B cell (primary cell): ENCODE measurements around the gene EHD2. TPM values are rescaled to one million over a fixed set of nuclear protein-coding genes. Genes with fewer than 3 reads are reported as not detected.

Experiments
- ATAC-seq: fragments of 200-7000 bp; cut with Tn5 transposase; one replicate; pipeline ENCODE4 v1.10.0; 2021; ENCODE audit warnings: low read depth, mild to moderate bottlenecking, moderate number of reproducible peaks, moderate library complexity
- CTCF ChIA-PET: fragments of 350-600 bp; sonication (Branson Sonifier 250); formaldehyde crosslinking; loops from one replicate; lab custom pipeline; 2021; ENCODE audit warnings: antibody characterized with exemption, inconsistent platforms; lab: Charles Lee
- POLR2A ChIA-PET: fragments of 350-600 bp; sonication (Branson Sonifier 250); formaldehyde crosslinking; loops from one replicate; lab custom pipeline; 2021; ENCODE audit warnings: antibody characterized with exemption; lab: Charles Lee
- DNase-seq: peaks from one replicate; pipeline ENCODE4 v3.0.0; 2013
- H2AFZ ChIP-seq: 2 replicates; pipeline ENCODE4 v1.6.1; 2012; ENCODE audit warnings: mild to moderate bottlenecking, low read depth, low read length; ENCODE audit not compliant: insufficient read depth, poor library complexity, severe bottlenecking
- H3K27ac ChIP-seq, 2 donors: 1 replicate in 1 of 2; 2 replicates in 1 of 2; pipeline ENCODE4 v1.5.1; 2012 to 2013; ENCODE audit warnings: low read length in 2 of 2, mild to moderate bottlenecking in 2 of 2, moderate library complexity in 1 of 2
- H3K27me3 ChIP-seq, 4 experiments: fragments of 200-600 bp in 1 of 4; sonication (generic) in 1 of 4; replicated peaks in 1 of 4; 1 replicate in 2 of 4; 2 replicates in 2 of 4; pipeline versions ENCODE4 v1.6.1 to v1.7.0; 2013 to 2016; ENCODE audit warnings: low read length in 3 of 4, mild to moderate bottlenecking in 2 of 4, mixed read lengths in 1 of 4, moderate library complexity in 1 of 4; ENCODE audit not compliant: insufficient read depth in 4 of 4, control insufficient read depth in 3 of 4; ENCODE audit errors: control extremely low read depth in 1 of 4
- H3K36me3 ChIP-seq, 2 experiments: replicated peaks in 1 of 2; 1 replicate in 1 of 2; 2 replicates in 1 of 2; pipeline versions ENCODE4 v1.6.1 to v1.7.1; 2013; ENCODE audit warnings: low read length in 1 of 2; ENCODE audit not compliant: insufficient read depth in 2 of 2, control insufficient read depth in 1 of 2; ENCODE audit errors: control extremely low read depth in 1 of 2, extremely low read depth in 1 of 2
- H3K4me1 ChIP-seq, 2 donors: fragments of 200-600 bp in 1 of 2; sonication (generic) in 1 of 2; 1 replicate in 1 of 2; 2 replicates in 1 of 2; pipeline versions ENCODE4 v1.5.1 to v1.6.1; 2013 to 2017; ENCODE audit warnings: low read length in 2 of 2; ENCODE audit not compliant: control insufficient read depth in 2 of 2, insufficient read depth in 2 of 2
- H3K4me2 ChIP-seq: replicated peaks from 2 replicates; pipeline ENCODE3; 2012; ENCODE audit warnings: mild to moderate bottlenecking, low read depth, low read length; ENCODE audit not compliant: poor library complexity, severe bottlenecking
- H3K4me3 ChIP-seq, 5 experiments: fragments of 200-600 bp in 1 of 5; sonication (generic) in 1 of 5; 1 replicate in 3 of 5; 2 replicates in 2 of 5; pipeline versions ENCODE4 v1.5.1 to v1.7.0; 2011 to 2016; ENCODE audit warnings: low read length in 4 of 5, mild to moderate bottlenecking in 4 of 5, low read depth in 2 of 5, control low read depth in 1 of 5, moderate library complexity in 1 of 5; ENCODE audit not compliant: insufficient read depth in 1 of 5; ENCODE audit errors: control extremely low read depth in 1 of 5, extremely low read depth in 1 of 5
- H3K79me2 ChIP-seq: fragments of 200-600 bp; sonication (generic); one replicate; pipeline ENCODE4 v1.6.0; 2016; ENCODE audit warnings: low read length; ENCODE audit not compliant: control insufficient read depth, insufficient read depth
- H3K9ac ChIP-seq: fragments of 200-600 bp; sonication (generic); 2 replicates; pipeline ENCODE4 v1.6.1; 2017; ENCODE audit warnings: mild to moderate bottlenecking, low read length, moderate library complexity
- H3K9me3 ChIP-seq, 3 donors: one replicate each; pipeline versions ENCODE4 v1.6.1 to v1.7.1; 2013; ENCODE audit warnings: low read length in 2 of 3; ENCODE audit not compliant: control insufficient read depth in 2 of 3, insufficient read depth in 1 of 3; ENCODE audit errors: control extremely low read depth in 1 of 3
- H4K20me1 ChIP-seq: 2 replicates; pipeline ENCODE4 v1.6.0; 2012; ENCODE audit warnings: mild to moderate bottlenecking, low read length; ENCODE audit not compliant: insufficient read depth, control insufficient read depth, poor library complexity, severe bottlenecking
- H3K27ac Mint-ChIP-seq: one replicate; pipeline ENCODE4 v1.8.0; 2021; ENCODE audit warnings: mixed read lengths
- H3K27me3 Mint-ChIP-seq: one replicate; pipeline ENCODE4 v1.8.0; 2021; ENCODE audit warnings: mixed read lengths
- H3K4me1 Mint-ChIP-seq: one replicate; pipeline ENCODE4 v1.8.0; 2021; ENCODE audit warnings: mixed read lengths
- H3K4me3 Mint-ChIP-seq: one replicate; pipeline ENCODE4 v1.8.0; 2021; ENCODE audit warnings: mixed read lengths
- H3K9me3 Mint-ChIP-seq: one replicate; pipeline ENCODE4 v1.8.0; 2022; ENCODE audit warnings: mixed read lengths; ENCODE audit not compliant: insufficient read depth
- CTCF ChIP-seq: fragments of 200-600 bp; IDR thresholded peaks from one replicate; pipeline ENCODE4 v1.8.0; 2022; ENCODE audit warnings: antibody characterized with exemption, mild to moderate bottlenecking
- EZH2 ChIP-seq: IDR thresholded peaks from 2 replicates; pipeline ENCODE4 v1.6.1; 2012; ENCODE audit warnings: borderline replicate concordance, low read depth, mild to moderate bottlenecking, moderate library complexity, low read length; ENCODE audit not compliant: insufficient read depth, poor library complexity, severe bottlenecking
- WGBS: methylation state at CpG from one replicate; pipeline ENCODE4 v1.1.5; 2013; ENCODE audit warnings: missing lambda C conversion rate; ENCODE audit not compliant: insufficient coverage; 5-methylcytosine and 5-hydroxymethylcytosine counted together
- intact Hi-C: fragments of 100-400 bp; cut with micrococcal nuclease; formaldehyde crosslinking; loops from one replicate; pipeline ENCODE4 v1.10.0; 2022
- polyA plus RNA-seq: library from polyadenylated mRNA; depleted of rRNA; stranded (reverse); fragments of >200 nt; gene quantifications from 2 replicates; pipeline ENCODE4 v1.2.3, GENCODE V29; 2012
- total RNA-seq, 2 donors: library from RNA; stranded (reverse); fragments of 120-200 nt in 1 of 2; gene quantifications; 1 replicate in 1 of 2; 2 replicates in 1 of 2; pipeline versions ENCODE4 v1.2.3 to v1.2.4, GENCODE V29; 2013 to 2022

The EHD2 gene
- total and polyA plus RNA-seq, 2 donors (not counting 1 experiment from before 2014, with no cell fraction given), result not detected

GRCh38 chr19:47698631-47699359 is 14.4 kb upstream of the EHD2 start:
- no peak overlapping the region for H3K27ac ChIP-seq
- no peaks in the 10 kb centered on the region for H3K4me1 ChIP-seq
- no peaks in the 10 kb centered on the region for H3K27me3 ChIP-seq
- DNase-seq, result no peak
- ChIA-PET POLR2A (no interaction called here), CTCF (interaction anchor here (0.5 to 6.2 kb wide), 13 partner anchors 8 to 413 kb away, joined by 3 to 106 read pairs (median 3); partner anchors contain the start of genes EHD2 and NAPA)
- H3K9ac ChIP-seq, result no peak overlapping the region
- ATAC-seq, result no peak
- Mint-ChIP-seq H3K9me3 (no peaks in the 10 kb centered on the region), H3K27ac (no peak overlapping the region), H3K4me1 (no peaks in the 10 kb centered on the region), H3K27me3 (no peaks in the 10 kb centered on the region), H3K4me3 (no peak overlapping the region)
- intact Hi-C loops, result loop anchor here (1.0 to 5.0 kb wide), 3 partner anchors 44 to 402 kb away; partner anchors contain the start of gene NAPA
- no peak overlapping the region for H3K4me3 ChIP-seq
- no peaks in the 10 kb centered on the region for H3K9me3 ChIP-seq
- TF ChIP-seq EZH2, result no peak
- no peak for TF ChIP-seq CTCF
- 95% methylated on average over 32 of the region's 46 CpGs for WGBS
- peaks cover 0 to 32% of the 10 kb centered on the region in 2 experiments for H3K36me3 ChIP-seq
- H2AFZ ChIP-seq, result no peak overlapping the region
- peaks cover 27% of the 10 kb centered on the region for H4K20me1 ChIP-seq
- H3K4me2 ChIP-seq, result no peak overlapping the region
- no peaks in the 10 kb centered on the region for H3K79me2 ChIP-seq

- Histone ChIP-seq H3K4me2 (no peak overlapping the region), H3K79me2 (no peaks in the 10 kb centered on the region), H3K27me3 (no peaks in the 10 kb centered on the region), H3K4me1 (no peaks in the 10 kb centered on the region), H3K9me3 (no peaks in the 10 kb centered on the region), H3K9ac (no peak overlapping the region), H3K36me3 (peaks cover 0 to 32% of the 10 kb centered on the region in 2 experiments), H2AFZ (no peak overlapping the region), H4K20me1 (peaks cover 27% of the 10 kb centered on the region), H3K27ac (no peak overlapping the region), H3K4me3 (no peak overlapping the region)
- CTCF ChIA-PET, result interaction anchor here (0.5 to 6.2 kb wide), 11 partner anchors 8 to 414 kb away, joined by 3 to 106 read pairs (median 3); partner anchors contain the start of gene EHD2
- ATAC-seq (peak; percentile 73), DNase-seq (peak; percentile 61)
- 97% methylated on average over 4 of the region's 9 CpGs for WGBS
- no peaks in the 10 kb centered on the region for H3K9me3 Mint-ChIP-seq
- no peak overlapping the region for H3K27ac Mint-ChIP-seq
- intact Hi-C loops, result loop anchor here (2.0 to 5.0 kb wide), 2 partner anchors 43 to 182 kb away; partner anchors contain the start of gene NAPA
- TF ChIP-seq EZH2 (no peak), CTCF (peak; percentile 88)
- no peaks in the 10 kb centered on the region for H3K4me1 Mint-ChIP-seq
- no peaks in the 10 kb centered on the region for H3K27me3 Mint-ChIP-seq
- POLR2A ChIA-PET, result no interaction called here
- no peak overlapping the region for H3K4me3 Mint-ChIP-seq
These were observed 13.8 kb upstream of the EHD2 start for GRCh38 chr19:47699360-47699917.
